Adrenal gland (tissue), 12 donors: Measurements from ENCODE around the gene TRIM52. TPM values are rescaled to one million over a fixed set of nuclear protein-coding genes. Genes with fewer than 3 reads are reported as not detected.

Experiments used
- DNase-seq, 7 donors: peaks; one replicate each; pipeline ENCODE4 v3.0.0-alpha.2; 2019 to 2020
- H3K27ac ChIP-seq, 5 donors: fragments of 200-600 bp; sonication (generic) in 4 of 5; 1 replicate in 3 of 5; 2 replicates in 2 of 5; pipeline versions ENCODE4 v1.5.1 to v1.8.0; 2016 to 2020; ENCODE audit warnings: mild to moderate bottlenecking in 1 of 5
- H3K27me3 ChIP-seq: fragments of 200-600 bp; 2 replicates; pipeline ENCODE4 v1.8.0; 2021
- H3K36me3 ChIP-seq, 2 donors: fragments of 200-600 bp; replicated peaks in 1 of 2; 1 replicate in 1 of 2; 2 replicates in 1 of 2; pipeline versions ENCODE4 v1.5.1 to v1.8.0; 2018 to 2022
- H3K4me1 ChIP-seq, 2 donors: fragments of 200-600 bp; replicated peaks in 1 of 2; 1 replicate in 1 of 2; 2 replicates in 1 of 2; pipeline versions ENCODE4 v1.5.1 to v1.8.0; 2018 to 2021
- H3K4me3 ChIP-seq, 4 donors: fragments of 200-600 bp; sonication (generic) in 3 of 4; one replicate each; pipeline ENCODE4 v1.5.1; 2016 to 2018
- H3K9me3 ChIP-seq, 3 donors: fragments of 200-600 bp; sonication (generic) in 1 of 3; replicated peaks in 1 of 3; 1 replicate in 2 of 3; 2 replicates in 1 of 3; pipeline versions ENCODE4 v1.5.1 to v1.8.0; 2016 to 2021
- CTCF ChIP-seq, 6 experiments: fragments of 450-650 bp in 4 of 6; fragments of 200-600 bp in 2 of 6; sonication (generic) in 1 of 6; IDR thresholded peaks; 1 replicate in 5 of 6; 2 replicates in 1 of 6; pipeline versions ENCODE4 v1.5.1 to v1.8.0; 2016 to 2021; ENCODE audit warnings: antibody characterized with exemption in 6 of 6, mild to moderate bottlenecking in 2 of 6, moderate library complexity in 1 of 6
- POLR2A ChIP-seq, 2 donors: fragments of 450-650 bp; IDR thresholded peaks; one replicate each; pipeline ENCODE4 v1.6.1; 2017; ENCODE audit warnings: antibody characterized with exemption in 2 of 2, mild to moderate bottlenecking in 2 of 2, moderate library complexity in 1 of 2
- WGBS, 4 donors: extraction: QIAGEN DNeasy Blood & Tissue Kit in 2 of 4; methylation state at CpG; one replicate each; pipeline versions ENCODE4 v1.1.5 to v1.1.7; 2013 to 2017; 5-methylcytosine and 5-hydroxymethylcytosine counted together
- intact Hi-C, 2 donors: fragments of 100-400 bp; cut with DNase I; formaldehyde crosslinking; loops; one replicate each; pipeline versions ENCODE4 v1.14.1 to v1.15.0; 2022 to 2023
- polyA plus RNA-seq, 3 donors: library from polyadenylated mRNA; stranded (reverse); fragments of 200-250 nt in 2 of 3; fragments of 350-450 nt in 1 of 3; fragmentation: Illumina TruSeq in 1 of 3; extraction: RNeasy Lipid Tissue Mini Kit (QIAGEN cat#74804) in 1 of 3; gene quantifications; one replicate each; pipeline ENCODE4 v1.2.3, GENCODE V29; 2013 to 2014
- total RNA-seq, 9 donors: library from RNA; depleted of rRNA in 4 of 9; stranded (reverse); fragments of >200 nt in 4 of 9; fragments of 120-200 nt in 1 of 9; fragmentation: NEBNext Ultra II Directional in 1 of 9; extraction: Animal tissue kit (Norgen Biotek cat#: 25700) in 1 of 9; gene quantifications; one replicate each; pipeline versions ENCODE4 v1.1.0 to v1.2.4, GENCODE V29; 2013 to 2023
- donor health status: healthy with polysubstance abuse.
- donor health status: Bipolar disorder and iron deficiency.
- donor health status: DM: yes; HTN: yes; CAD: no.
- donor health status: DM: no; HTN: no; CAD: no.
- donor health status: DM: no; HTN: no; CAD: no.
- donor health status: DM: yes; HTN: yes; CAD: no.

Gene TRIM52
- total and polyA plus RNA-seq, 12 donors: 7.8 to 23.9 (median 13.2) TPM

GRCh38 chr5:181265092-181265671 is 4.2 kb upstream of the TRIM52 start:
- WGBS, 4 donors: 60 to 81% (median 75%) methylated on average over 16 to 18 of the region's 18 CpGs
- intact Hi-C loops: no loop called here
- peaks cover under 1 to 5% of the 10 kb centered on the region in 2 donors for H3K4me1 ChIP-seq
- no peak for DNase-seq
- H3K36me3 ChIP-seq: peaks cover 0 to 5% of the 10 kb centered on the region in 2 donors
- H3K9me3 ChIP-seq: no peaks in the 10 kb centered on the region
- H3K27ac ChIP-seq: no peak overlapping the region
- no peak for TF ChIP-seq POLR2A (IDR thresholded peaks at IDR 0.05)
- TF ChIP-seq CTCF (IDR thresholded peaks at IDR 0.05): no peak
- H3K27me3 ChIP-seq: no peaks in the 10 kb centered on the region
- no peak overlapping the region for H3K4me3 ChIP-seq

DNA sequence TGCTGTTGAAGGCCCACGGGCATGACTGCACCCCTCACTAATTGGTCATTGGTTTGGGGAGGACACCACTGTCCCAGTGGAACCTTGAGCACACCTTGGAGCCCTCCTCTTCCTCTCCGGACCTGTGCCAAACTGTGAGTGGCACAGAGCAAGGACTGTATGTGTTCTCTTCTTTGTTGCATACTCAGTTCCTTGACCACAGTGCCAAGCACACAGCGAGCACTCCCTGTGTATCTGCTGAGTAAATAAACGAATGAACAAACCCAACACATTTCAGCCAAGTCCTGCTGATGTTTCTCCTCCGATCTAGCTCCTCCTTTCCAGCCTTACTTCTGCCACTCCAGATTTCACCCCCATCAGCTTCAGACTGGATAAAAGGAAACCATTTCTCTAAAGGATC is 2.7 kb upstream of the TRIM52 start:
- intact Hi-C loops: loop anchor here in 1 of 2 donors (5.0 kb wide), 1 partner anchor 76 kb away; no protein-coding TSS in a partner anchor
- 71 to 87% (median 84%) methylated on average over 5 of the region's 5 CpGs for WGBS, 4 donors

GRCh38 chr5:181261320-181262049 is 542 bp upstream of the TRIM52 start:
- Histone ChIP-seq H3K27me3 (no peaks in the 10 kb centered on the region), H3K36me3 (peaks cover 0 to 10% of the 10 kb centered on the region in 2 donors), H3K9me3 (no peaks in the 10 kb centered on the region), H3K27ac (peak overlapping the region; percentile 97 to 100 (median 98)), H3K4me3 (peak overlapping the region; percentile 90 to 99 (median 92)), H3K4me1 (peaks cover 24 to 42% of the 10 kb centered on the region in 2 donors)
- WGBS, 4 donors: 0% methylated on average over 6 to 59 of the region's 59 CpGs
- peak; percentile 66 to 77 for TF ChIP-seq POLR2A (IDR thresholded peaks at IDR 0.05)
- no peak for TF ChIP-seq CTCF (IDR thresholded peaks at IDR 0.05)
- DNase-seq: peak; percentile 69 to 87 (median 73)
- intact Hi-C loops: loop anchor here in 1 of 2 donors (5.0 kb wide), 1 partner anchor 74 kb away; no protein-coding TSS in a partner anchor

More for the DNA sequence above, 2.7 kb upstream of the TRIM52 start:
- H3K4me3 ChIP-seq: no peak overlapping the region
- DNase-seq: no peak
- no peaks in the 10 kb centered on the region for H3K9me3 ChIP-seq
- no peak overlapping the region for H3K27ac ChIP-seq
- peaks cover 0 to 5% of the 10 kb centered on the region in 2 donors for H3K36me3 ChIP-seq
- H3K4me1 ChIP-seq: peaks cover 16 to 21% of the 10 kb centered on the region in 2 donors
- no peaks in the 10 kb centered on the region for H3K27me3 ChIP-seq
- no peak for TF ChIP-seq POLR2A (IDR thresholded peaks at IDR 0.05)
- TF ChIP-seq CTCF (IDR thresholded peaks at IDR 0.05): no peak

DNA sequence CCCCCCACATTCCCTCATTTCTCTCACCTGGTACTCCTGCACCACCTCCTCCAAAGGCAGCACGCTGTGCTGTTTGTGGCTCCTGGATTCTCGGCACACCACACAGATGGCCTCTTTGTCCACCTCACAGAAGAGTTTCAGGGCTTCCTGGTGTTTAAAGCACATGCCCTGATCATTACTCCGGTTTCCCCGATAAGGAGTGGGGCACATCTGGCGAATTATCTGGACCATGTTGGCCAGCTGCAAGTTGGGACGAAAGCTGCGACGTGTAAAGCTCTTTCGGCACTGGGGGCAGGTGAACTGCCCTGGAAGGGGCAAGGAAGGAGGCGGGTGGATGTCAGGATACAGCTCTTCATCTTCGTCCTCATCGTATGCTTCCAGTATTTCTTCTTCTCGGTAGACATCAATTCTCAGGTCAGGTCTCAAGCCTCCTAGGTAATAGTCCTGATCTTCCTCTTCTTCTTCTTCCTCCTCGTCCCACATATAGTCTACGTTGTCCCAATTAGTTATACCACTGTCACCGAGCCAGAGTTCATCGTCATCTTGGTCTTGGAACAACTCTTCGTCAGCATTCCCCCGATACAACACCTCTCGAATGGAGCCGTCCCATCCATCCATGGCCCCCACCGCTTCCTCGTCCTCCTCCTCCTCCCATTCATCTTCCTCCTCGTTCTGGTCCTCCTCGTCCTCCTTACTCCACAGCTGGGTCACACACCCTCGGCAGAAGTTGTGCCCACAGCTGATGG is 796 bp downstream of the TRIM52 start:
- H3K27ac ChIP-seq: peak overlapping the region; percentile 97 to 100 (median 98)
- intact Hi-C loops: loop anchor here in 1 of 2 donors (5.0 kb wide), 1 partner anchor 73 kb away; no protein-coding TSS in a partner anchor
- no peaks in the 10 kb centered on the region for H3K9me3 ChIP-seq
- no peaks in the 10 kb centered on the region for H3K27me3 ChIP-seq
- DNase-seq: peak in 3 of 7 donors; percentile 41 to 50 (median 42)
- no peak for TF ChIP-seq POLR2A (IDR thresholded peaks at IDR 0.05)
- no peak for TF ChIP-seq CTCF (IDR thresholded peaks at IDR 0.05)
- peaks cover 24 to 56% of the 10 kb centered on the region in 2 donors for H3K4me1 ChIP-seq
- 1 to 3% (median 1%) methylated on average over 26 of the region's 26 CpGs for WGBS, 4 donors
- H3K4me3 ChIP-seq: peak overlapping the region; percentile 90 to 99 (median 92)
- peaks cover 0 to 10% of the 10 kb centered on the region in 2 donors for H3K36me3 ChIP-seq
